GM11168 (cell line): ENCODE data around the gene SYF2.

Source experiments
- in situ Hi-C: fragments of 300-500 bp; cut with MboI; formaldehyde crosslinking; loops from one replicate; pipeline ENCODE4 v1.12.0; 2022; ENCODE audit warnings: low sequenced_read_pairs; ENCODE audit not compliant: unreplicated experiment

The SYF2 gene

GRCh38 chr1:25210728-25211127 lies 21.6 kb downstream of the SYF2 start:
- in situ Hi-C loops: no loop called here

- in situ Hi-C loops: no loop called here
Observed at GRCh38 chr1:25209516-25209915, 22.8 kb downstream of the SYF2 start.

DNA sequence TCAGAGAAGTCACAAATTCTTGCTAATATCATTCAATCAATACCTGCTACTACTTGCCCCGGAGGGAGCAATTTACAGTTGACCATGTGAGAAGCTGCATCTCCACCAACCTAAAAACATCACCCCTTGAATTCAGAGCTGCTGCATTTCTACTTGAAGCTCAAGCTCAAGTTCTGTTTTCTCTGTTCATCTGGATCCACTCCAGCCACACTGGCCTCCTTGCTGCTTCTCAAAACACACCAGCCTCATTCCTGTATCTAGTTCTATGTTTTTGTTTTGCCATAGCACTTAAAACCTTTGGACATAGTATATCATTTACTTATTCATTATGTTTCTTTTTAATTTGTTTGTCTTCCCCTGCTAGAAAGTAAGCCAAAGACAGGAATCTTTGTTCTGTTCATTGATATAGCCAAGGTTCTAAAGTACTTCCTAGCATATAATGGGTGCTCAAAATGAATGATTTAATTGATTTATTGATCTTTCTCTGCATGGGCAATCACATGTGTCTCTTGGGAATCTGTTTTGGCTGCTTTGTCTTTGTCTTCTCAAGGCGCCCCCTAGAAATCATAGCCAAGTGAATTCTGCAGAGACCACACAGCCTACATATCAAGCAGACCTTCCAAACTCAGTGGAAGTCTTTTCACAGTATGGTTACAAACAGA lies 23.6 kb downstream of the SYF2 start:
- in situ Hi-C loops: no loop called here

GRCh38 chr1:25208092-25208491 lies 24.2 kb downstream of the SYF2 start:
- in situ Hi-C loops: no loop called here

DNA sequence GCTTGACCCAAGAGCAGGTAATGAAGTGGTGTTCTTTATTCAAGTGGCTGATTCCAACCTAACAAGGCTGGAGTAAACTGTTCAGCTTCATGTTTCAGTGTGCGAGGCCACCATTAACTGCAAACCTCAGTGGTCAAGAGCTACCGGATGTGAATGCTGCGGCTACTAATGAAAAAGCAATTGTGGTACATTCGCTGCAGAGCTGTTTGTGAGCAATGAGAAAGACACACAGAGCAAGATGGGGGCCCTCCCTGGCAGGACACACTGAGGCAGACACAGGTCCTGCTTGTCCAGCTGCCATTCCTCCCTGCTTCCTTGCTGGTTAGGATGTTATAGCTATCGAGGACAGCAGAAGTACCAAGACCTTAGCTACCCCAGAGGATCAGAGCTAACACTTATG lies 26.1 kb downstream of the SYF2 start:
- in situ Hi-C loops: no loop called here

DNA sequence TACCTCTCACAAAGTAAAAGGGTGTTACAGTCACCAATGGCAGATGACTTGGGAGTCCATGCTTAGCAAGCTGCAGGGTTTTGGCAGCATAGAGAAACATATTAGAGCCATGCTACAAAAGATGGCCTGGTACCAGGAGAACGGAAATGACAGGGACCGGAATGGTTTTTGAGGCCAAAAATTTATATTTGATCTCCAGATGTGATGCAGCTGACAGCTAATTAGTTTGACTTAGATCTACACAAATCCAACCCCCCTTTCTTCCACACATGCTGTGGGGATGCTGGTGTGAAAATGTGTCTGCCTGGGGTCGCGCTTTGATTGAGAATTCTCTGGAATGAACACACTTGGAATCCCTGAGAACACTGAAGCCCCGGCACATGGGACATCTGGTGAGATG lies 26.5 kb downstream of the SYF2 start:
- in situ Hi-C loops: no loop called here

DNA sequence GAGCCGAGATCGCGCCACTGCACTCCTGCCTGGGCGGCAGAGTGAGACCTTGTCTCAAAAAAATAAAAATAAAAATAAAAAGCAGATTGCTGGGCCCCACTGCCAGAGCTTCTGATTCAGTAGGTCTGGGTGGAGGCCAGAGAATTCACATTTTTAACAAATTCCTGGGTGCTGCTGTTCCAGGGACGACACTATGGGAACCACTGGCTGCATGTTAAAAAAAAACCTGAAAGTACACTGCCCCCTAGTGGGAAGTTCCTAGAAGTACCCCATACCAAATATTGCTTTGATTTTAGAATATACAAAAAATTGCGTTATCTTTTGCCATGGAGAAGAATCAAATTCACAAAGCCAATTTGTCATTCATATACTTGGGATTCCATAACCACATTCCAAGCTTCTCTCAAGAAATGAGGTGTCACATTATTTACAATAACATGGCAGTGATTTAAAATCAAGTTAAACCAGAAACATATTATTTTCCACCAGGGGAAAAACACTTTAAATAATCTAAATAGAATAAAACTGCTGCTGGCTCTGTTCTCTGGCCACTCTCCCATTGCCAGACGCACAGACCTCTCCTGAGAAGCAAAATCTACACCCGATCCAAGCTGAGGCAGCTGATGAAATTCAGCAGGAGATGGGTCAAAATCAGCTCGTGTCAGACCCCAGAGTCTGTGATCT lies 27.4 kb downstream of the SYF2 start:
- in situ Hi-C loops: no loop called here

DNA sequence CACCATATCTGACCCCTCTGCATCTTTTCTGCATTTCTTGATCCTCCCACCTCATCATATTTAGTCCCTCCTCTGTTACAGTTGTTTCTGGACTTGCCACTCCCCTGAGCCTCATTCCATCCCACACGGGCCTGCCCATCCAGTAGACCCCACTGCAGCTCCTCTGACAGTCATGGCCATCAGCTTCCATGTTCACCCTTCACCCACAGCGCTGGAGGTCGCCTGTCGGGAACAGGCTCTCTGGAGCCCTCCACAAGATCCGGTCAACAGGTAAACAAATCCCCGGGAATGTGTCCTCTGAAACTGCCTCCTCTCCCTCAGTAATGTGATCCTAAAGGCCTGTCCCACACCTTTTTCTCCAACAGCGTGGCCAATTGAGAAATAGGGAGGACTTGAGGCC lies 31.3 kb downstream of the SYF2 start:
- in situ Hi-C loops: no loop called here

DNA sequence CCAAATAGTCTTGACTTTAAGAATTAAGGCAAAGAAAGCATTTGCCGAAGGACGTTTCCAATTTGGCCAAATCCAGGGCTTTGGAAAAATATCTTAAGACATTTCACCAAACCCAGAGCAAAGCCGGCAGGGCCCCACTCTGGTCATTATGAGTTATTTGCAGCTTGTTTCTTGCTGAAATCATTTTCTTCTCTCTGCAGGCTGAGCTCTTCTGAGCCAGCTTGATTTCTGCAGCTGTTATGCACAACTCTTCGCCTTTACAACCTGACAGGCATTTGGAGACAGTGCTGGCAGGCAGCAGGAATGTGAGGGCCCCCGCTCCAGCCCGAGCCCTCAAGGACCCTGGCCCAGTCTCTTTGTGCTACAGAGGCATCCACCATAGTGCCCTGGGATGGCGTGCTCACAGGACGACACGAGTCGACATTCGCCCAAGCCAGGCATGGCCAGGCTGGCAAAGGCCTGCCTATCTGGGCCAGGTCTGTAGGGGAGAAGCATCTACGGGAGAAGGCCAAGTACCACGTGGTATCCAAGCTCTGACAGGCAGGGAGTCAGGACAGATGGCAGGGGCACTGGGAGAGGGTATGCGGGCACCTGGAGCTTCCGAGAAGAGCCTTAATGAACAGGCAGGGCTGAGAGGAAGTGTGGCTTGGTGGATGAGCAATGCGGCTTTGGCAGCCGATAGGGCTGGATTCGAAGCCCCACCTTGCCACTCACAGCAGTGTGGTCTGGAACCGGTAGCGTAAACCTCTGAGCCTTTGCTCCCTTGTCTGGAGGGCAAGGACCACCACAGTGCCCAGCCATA lies 32.3 kb downstream of the SYF2 start:
- in situ Hi-C loops: loop anchor here (25.0 kb wide), 1 partner anchor 513 kb away; no protein-coding TSS in a partner anchor

DNA sequence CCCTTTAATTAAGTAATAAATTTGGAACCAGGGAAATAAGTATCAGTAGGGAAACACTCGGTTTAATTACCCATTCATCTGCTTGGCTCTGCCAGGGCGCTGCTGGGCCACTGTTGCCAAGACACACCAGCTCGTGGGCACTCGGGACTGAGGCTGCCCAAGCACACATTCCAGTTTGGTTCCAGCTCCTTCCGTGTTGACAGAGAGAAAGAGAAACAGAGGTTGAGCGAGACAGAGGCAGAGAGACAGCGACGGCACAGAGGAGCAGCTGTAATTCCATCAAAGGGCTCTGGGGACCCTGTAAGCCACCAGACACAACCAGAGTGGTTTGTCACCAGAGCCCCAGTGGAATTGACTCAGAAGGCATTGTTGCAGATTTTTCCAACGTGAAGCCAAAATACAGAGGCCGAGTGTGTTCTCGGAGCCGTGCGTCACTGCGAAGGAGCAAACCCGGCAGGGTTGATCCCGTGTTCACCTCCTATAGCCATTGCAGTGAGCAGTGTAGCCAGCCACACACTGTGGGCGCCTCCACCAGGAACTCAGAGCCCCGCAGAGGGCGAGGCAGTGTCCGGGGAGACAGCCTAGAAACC lies 33.5 kb downstream of the SYF2 start:
- in situ Hi-C loops: loop anchor here (25.0 kb wide), 1 partner anchor 511 kb away; no protein-coding TSS in a partner anchor

- in situ Hi-C loops: loop anchor here (25.0 kb wide), 1 partner anchor 511 kb away; no protein-coding TSS in a partner anchor
Observed at GRCh38 chr1:25197982-25198662, 34.2 kb downstream of the SYF2 start.

GRCh38 chr1:25197235-25197975 lies 34.9 kb downstream of the SYF2 start:
- in situ Hi-C loops: loop anchor here (25.0 kb wide), 1 partner anchor 510 kb away; no protein-coding TSS in a partner anchor

GRCh38 chr1:25196830-25197229 lies 35.5 kb downstream of the SYF2 start:
- in situ Hi-C loops: loop anchor here (25.0 kb wide), 1 partner anchor 510 kb away; no protein-coding TSS in a partner anchor

- in situ Hi-C loops: loop anchor here (25.0 kb wide), 1 partner anchor 509 kb away; no protein-coding TSS in a partner anchor
Observed at GRCh38 chr1:25195835-25196234, 36.5 kb downstream of the SYF2 start.

DNA sequence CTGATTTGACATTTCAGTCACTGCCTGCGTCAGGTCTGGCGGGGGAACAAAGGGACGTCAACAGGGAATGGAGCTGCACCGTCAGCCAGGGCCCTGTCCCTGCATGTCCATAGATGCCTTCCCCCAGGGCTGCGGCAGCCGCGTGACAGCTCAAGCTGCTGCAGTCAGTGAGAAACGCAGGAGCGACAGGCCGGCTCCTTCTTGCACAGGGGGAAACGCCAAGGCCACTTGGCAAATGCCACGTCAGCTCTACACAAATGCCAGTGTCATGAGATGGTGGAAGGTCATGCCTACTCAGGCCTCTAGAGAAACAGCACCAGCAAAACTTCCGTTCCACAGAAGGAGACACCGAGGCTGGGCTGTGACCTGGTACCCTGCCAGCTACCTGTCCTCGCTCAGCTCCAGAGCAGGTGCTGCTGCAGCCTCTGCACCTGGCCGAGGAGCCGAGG lies 37.7 kb downstream of the SYF2 start:
- in situ Hi-C loops: loop anchor here (25.0 kb wide), 1 partner anchor 507 kb away; no protein-coding TSS in a partner anchor

DNA sequence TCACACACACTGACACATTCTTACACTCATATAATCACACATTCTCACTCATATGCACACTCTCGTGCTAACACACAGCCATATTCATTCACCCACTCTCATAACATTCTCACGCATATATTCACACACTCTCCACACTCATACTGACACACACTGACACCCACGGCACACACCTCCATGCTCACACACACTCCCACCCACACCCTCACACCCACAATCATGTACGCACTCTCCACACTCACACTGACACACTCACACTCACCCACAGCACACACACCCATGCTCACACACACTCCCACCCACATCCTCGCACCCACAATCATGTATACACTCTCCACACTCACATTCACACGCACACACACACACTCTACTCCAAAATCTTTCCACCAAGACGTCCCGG lies 38.2 kb downstream of the SYF2 start:
- in situ Hi-C loops: loop anchor here (25.0 kb wide), 1 partner anchor 507 kb away; no protein-coding TSS in a partner anchor

- in situ Hi-C loops: loop anchor here (25.0 kb wide), 1 partner anchor 506 kb away; no protein-coding TSS in a partner anchor
Observed at GRCh38 chr1:25193229-25193628, 39.1 kb downstream of the SYF2 start.

DNA sequence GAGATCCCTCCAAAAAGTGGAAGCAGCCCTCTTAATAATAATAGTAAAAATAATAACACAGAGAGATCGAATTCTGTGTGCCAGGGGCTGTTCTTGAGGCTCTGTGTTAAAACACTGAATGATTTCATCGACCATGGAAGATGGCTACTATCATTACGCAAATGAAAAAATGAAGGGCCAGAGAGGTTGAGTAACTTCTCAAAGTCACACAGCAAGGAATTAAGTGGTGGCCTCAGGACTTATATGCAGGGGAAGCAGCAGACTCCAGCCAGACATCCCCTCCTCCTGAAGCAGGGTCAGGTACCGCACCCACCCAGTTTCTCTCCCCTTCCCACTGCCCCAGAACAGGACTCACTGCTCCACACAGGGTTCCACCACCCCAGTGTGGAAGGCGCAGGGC lies 40.1 kb downstream of the SYF2 start:
- in situ Hi-C loops: loop anchor here (25.0 kb wide), 1 partner anchor 505 kb away; no protein-coding TSS in a partner anchor

DNA sequence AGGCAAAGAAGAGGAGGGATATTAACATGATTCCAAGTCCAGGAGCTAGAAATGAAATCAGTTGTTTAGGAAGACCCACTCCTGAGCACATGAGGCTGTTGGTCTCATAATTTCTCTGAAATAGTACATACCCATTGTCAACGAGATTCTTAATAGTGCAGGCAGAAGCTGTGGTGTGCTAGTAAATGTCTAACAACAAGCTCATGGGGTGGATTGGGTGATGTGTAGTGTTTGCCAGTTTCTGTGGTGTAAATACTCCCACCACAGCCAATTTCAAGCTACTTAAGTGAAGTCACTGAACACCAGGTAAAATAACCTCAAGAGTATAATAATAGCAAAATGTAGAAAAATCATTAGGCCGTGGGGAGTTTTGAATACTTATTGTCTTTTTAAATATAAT lies 42.0 kb downstream of the SYF2 start:
- in situ Hi-C loops: loop anchor here (25.0 kb wide), 1 partner anchor 503 kb away; no protein-coding TSS in a partner anchor
